GM19397 (cell line): ENCODE data around the gene NAGPA.
A peak's percentile ranks its signal among the peaks of the same experiment; 100 is the strongest.

Experiments used
- ATAC-seq: cut with Tn5 transposase; IDR thresholded peaks from one replicate; pipeline ENCODE4 v1.9.1; 2021; ENCODE audit warnings: mild to moderate bottlenecking, moderate library complexity; ENCODE audit not compliant: unreplicated experiment

NAGPA gene

GRCh38 chr16:4979164-4979563 is 54.6 kb downstream of the NAGPA start:
- ATAC-seq, result no peak

- no peak for ATAC-seq
These were observed 57.1 kb downstream of the NAGPA start for GRCh38 chr16:4976611-4977145.

- peak; percentile 80 for ATAC-seq
These were observed 57.7 kb downstream of the NAGPA start for GRCh38 chr16:4976079-4976478.
